Adrenal gland (tissue), 12 donors: ENCODE results near the gene PRKCE. TPM values are rescaled to one million over a fixed set of nuclear protein-coding genes. Genes with fewer than 3 reads are reported as not detected.

Experiments used
- DNase-seq, 7 donors: peaks; one replicate each; pipeline ENCODE4 v3.0.0-alpha.2; 2019 to 2020
- H3K27ac ChIP-seq, 5 donors: fragments of 200-600 bp; sonication (generic) in 4 of 5; 1 replicate in 3 of 5; 2 replicates in 2 of 5; pipeline versions ENCODE4 v1.5.1 to v1.8.0; 2016 to 2020; ENCODE audit warnings: mild to moderate bottlenecking in 1 of 5
- H3K27me3 ChIP-seq: fragments of 200-600 bp; 2 replicates; pipeline ENCODE4 v1.8.0; 2021
- H3K36me3 ChIP-seq, 2 donors: fragments of 200-600 bp; replicated peaks in 1 of 2; 1 replicate in 1 of 2; 2 replicates in 1 of 2; pipeline versions ENCODE4 v1.5.1 to v1.8.0; 2018 to 2022
- H3K4me1 ChIP-seq, 2 donors: fragments of 200-600 bp; replicated peaks in 1 of 2; 1 replicate in 1 of 2; 2 replicates in 1 of 2; pipeline versions ENCODE4 v1.5.1 to v1.8.0; 2018 to 2021
- H3K4me3 ChIP-seq, 4 donors: fragments of 200-600 bp; sonication (generic) in 3 of 4; one replicate each; pipeline ENCODE4 v1.5.1; 2016 to 2018
- H3K9me3 ChIP-seq, 3 donors: fragments of 200-600 bp; sonication (generic) in 1 of 3; replicated peaks in 1 of 3; 1 replicate in 2 of 3; 2 replicates in 1 of 3; pipeline versions ENCODE4 v1.5.1 to v1.8.0; 2016 to 2021
- POLR2A ChIP-seq, 2 donors: fragments of 450-650 bp; IDR thresholded peaks; one replicate each; pipeline ENCODE4 v1.6.1; 2017; ENCODE audit warnings: antibody characterized with exemption in 2 of 2, mild to moderate bottlenecking in 2 of 2, moderate library complexity in 1 of 2
- WGBS, 4 donors: extraction: QIAGEN DNeasy Blood & Tissue Kit in 2 of 4; methylation state at CpG; one replicate each; pipeline versions ENCODE4 v1.1.5 to v1.1.7; 2013 to 2017; 5-methylcytosine and 5-hydroxymethylcytosine counted together
- intact Hi-C, 2 donors: fragments of 100-400 bp; cut with DNase I; formaldehyde crosslinking; loops; one replicate each; pipeline versions ENCODE4 v1.14.1 to v1.15.0; 2022 to 2023
- polyA plus RNA-seq, 3 donors: library from polyadenylated mRNA; stranded (reverse); fragments of 200-250 nt in 2 of 3; fragments of 350-450 nt in 1 of 3; fragmentation: Illumina TruSeq in 1 of 3; extraction: RNeasy Lipid Tissue Mini Kit (QIAGEN cat#74804) in 1 of 3; gene quantifications; one replicate each; pipeline ENCODE4 v1.2.3, GENCODE V29; 2013 to 2014
- total RNA-seq, 9 donors: library from RNA; depleted of rRNA in 4 of 9; stranded (reverse); fragments of >200 nt in 4 of 9; fragments of 120-200 nt in 1 of 9; fragmentation: NEBNext Ultra II Directional in 1 of 9; extraction: Animal tissue kit (Norgen Biotek cat#: 25700) in 1 of 9; gene quantifications; one replicate each; pipeline versions ENCODE4 v1.1.0 to v1.2.4, GENCODE V29; 2013 to 2023
- TF ChIP-seq, protein P1 (sequence below), 6 experiments: fragments of 450-650 bp in 4 of 6; fragments of 200-600 bp in 2 of 6; sonication (generic) in 1 of 6; IDR thresholded peaks; 1 replicate in 5 of 6; 2 replicates in 1 of 6; pipeline versions ENCODE4 v1.5.1 to v1.8.0; 2016 to 2021; ENCODE audit warnings: antibody characterized with exemption in 6 of 6, mild to moderate bottlenecking in 2 of 6, moderate library complexity in 1 of 6
- donor health status: healthy with polysubstance abuse.
- donor health status: Bipolar disorder and iron deficiency.
- donor health status: DM: yes; HTN: yes; CAD: no.
- donor health status: DM: no; HTN: no; CAD: no.
- donor health status: DM: no; HTN: no; CAD: no.
- donor health status: DM: yes; HTN: yes; CAD: no.

Gene PRKCE
- total and polyA plus RNA-seq, 12 donors = 1.9 to 19.2 (median 8.0) TPM

DNA sequence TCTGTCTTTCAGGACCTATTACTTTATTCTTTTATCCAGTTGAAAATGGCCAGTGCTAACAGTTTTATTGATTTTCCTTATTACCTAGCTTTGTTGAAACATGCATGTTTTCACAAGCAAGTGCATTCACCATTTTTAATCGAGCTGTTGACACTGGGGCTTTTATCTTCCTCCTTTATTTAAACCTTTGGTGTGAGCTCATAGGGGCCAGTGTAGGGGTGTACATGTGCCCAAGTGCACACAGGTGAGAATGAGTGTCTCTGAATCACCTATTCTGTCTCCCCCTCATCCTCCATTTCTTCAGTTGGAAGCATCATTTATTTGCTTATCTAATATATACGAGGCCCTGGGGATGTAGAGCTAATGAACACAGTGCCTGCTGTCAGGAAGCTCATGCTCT, 199.1 kb downstream of the PRKCE start:
- no peak overlapping the region for H3K4me3 ChIP-seq
- TF ChIP-seq, protein P1, sequence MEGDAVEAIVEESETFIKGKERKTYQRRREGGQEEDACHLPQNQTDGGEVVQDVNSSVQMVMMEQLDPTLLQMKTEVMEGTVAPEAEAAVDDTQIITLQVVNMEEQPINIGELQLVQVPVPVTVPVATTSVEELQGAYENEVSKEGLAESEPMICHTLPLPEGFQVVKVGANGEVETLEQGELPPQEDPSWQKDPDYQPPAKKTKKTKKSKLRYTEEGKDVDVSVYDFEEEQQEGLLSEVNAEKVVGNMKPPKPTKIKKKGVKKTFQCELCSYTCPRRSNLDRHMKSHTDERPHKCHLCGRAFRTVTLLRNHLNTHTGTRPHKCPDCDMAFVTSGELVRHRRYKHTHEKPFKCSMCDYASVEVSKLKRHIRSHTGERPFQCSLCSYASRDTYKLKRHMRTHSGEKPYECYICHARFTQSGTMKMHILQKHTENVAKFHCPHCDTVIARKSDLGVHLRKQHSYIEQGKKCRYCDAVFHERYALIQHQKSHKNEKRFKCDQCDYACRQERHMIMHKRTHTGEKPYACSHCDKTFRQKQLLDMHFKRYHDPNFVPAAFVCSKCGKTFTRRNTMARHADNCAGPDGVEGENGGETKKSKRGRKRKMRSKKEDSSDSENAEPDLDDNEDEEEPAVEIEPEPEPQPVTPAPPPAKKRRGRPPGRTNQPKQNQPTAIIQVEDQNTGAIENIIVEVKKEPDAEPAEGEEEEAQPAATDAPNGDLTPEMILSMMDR (IDR thresholded peaks at IDR 0.05) = no peak
- TF ChIP-seq POLR2A (IDR thresholded peaks at IDR 0.05) = no peak
- no peak overlapping the region for H3K27ac ChIP-seq
- no peaks in the 10 kb centered on the region for H3K27me3 ChIP-seq
- 87 to 93% (median 92%) methylated on average over 2 of the region's 2 CpGs for WGBS, 4 donors
- no peaks in the 10 kb centered on the region for H3K9me3 ChIP-seq
- no peaks in the 10 kb centered on the region for H3K36me3 ChIP-seq
- H3K4me1 ChIP-seq = peaks cover 0 to 6% of the 10 kb centered on the region in 2 donors
- DNase-seq = no peak
- intact Hi-C loops = no loop called here

DNA sequence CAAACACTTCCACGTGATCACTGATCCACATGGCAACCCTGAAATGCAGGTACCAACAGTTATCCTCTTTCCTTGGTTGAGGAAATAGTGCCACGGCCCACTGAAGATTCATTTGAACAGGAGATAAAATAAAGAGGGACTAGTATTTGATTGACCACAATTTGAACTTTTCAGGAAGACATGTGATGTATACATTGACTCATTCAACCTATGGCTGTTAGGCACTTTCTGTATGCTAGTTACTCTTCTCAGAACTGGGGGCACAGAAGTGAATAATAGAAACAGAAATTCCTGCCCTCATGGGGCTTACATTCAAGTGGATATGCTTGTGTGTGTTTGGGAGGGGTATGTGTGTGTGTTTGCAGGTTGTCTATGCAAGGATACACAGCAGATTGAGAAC, 199.6 kb downstream of the PRKCE start:
- H3K4me3 ChIP-seq = no peak overlapping the region
- H3K9me3 ChIP-seq = no peaks in the 10 kb centered on the region
- H3K36me3 ChIP-seq = no peaks in the 10 kb centered on the region
- intact Hi-C loops = no loop called here
- no peak overlapping the region for H3K27ac ChIP-seq
- WGBS, 4 donors = 85 to 100% (median 93%) methylated on average over 2 of the region's 2 CpGs
- no peak for DNase-seq
- no peak for TF ChIP-seq POLR2A (IDR thresholded peaks at IDR 0.05)
- TF ChIP-seq, protein P1 (IDR thresholded peaks at IDR 0.05) = no peak
- H3K4me1 ChIP-seq = peaks cover 0 to 8% of the 10 kb centered on the region in 2 donors
- no peaks in the 10 kb centered on the region for H3K27me3 ChIP-seq

DNA sequence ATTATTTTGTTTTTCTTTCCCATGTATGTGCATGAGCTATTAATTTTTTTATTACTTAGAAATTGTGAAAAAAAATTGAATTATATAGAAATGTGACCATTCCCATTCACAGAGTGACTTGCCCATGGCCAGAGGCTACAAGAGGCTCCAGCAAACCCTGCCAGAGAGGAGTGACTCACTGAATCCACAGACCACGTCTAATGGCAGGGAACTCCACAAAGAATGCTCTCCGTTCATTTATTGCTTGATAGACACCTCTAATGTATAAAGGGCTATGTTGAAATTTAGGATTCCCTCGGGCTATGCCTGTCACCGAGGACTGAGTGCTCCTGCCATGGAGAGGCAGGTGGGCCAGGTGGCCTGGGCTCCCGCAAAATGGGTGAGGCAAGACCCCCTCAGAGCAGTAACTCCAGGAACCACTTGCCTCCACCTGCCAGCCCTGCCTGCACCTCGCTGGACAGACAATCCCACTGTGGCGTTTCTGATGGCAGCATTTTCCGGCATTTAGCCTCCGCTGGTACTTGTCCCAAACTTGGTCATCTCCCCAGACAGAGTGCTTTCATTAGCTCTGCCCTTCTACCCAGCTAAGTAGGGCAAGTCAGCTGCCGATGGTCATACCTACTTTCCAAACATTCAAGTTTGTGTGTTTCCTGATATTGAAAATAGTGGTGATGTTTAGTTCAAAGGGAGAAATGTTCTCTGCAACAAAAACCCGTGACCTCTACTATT, 200.3 kb downstream of the PRKCE start:
- WGBS, 4 donors = 77 to 86% (median 84%) methylated on average over 8 to 11 of the region's 11 CpGs
- peaks cover 0 to 8% of the 10 kb centered on the region in 2 donors for H3K4me1 ChIP-seq
- no peaks in the 10 kb centered on the region for H3K36me3 ChIP-seq
- intact Hi-C loops = no loop called here
- no peaks in the 10 kb centered on the region for H3K27me3 ChIP-seq
- TF ChIP-seq POLR2A (IDR thresholded peaks at IDR 0.05) = no peak
- TF ChIP-seq, protein P1 (IDR thresholded peaks at IDR 0.05) = no peak
- no peak overlapping the region for H3K27ac ChIP-seq
- H3K9me3 ChIP-seq = no peaks in the 10 kb centered on the region
- DNase-seq = no peak
- H3K4me3 ChIP-seq = no peak overlapping the region

DNA sequence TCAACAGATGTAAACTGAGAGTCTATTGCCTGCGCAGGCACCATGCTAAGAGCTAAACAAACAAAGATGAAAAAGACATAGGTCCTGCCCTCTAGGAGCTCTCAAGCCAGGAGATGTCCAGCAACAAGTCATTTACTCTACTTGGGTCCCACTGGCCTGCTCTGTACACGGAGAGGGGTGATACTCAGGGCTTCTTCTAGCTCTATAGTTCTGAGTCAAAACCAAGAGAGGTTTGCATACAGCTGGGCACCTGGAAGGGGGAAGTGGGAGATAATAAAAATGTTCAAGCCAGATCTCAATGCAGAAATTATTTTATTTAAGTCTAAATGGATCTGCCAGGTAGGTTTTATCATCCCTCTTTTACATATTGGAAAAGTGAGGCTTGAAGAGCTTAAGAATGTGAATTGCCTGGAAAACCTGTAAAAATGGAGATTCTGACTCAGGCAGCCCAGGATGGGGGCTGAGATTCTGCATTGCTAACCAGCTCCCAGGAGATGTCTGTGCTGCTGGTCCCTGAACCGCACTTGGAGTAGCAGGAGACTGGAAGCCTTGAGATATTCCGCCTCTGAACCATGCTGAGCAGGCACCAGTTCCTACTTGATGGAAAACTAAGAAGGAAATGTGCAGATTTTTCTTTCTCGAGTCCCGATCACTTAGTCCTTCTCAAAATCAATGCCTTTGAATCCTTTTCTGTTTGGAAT, 201.1 kb downstream of the PRKCE start:
- intact Hi-C loops = no loop called here
- Histone ChIP-seq H3K4me1 (peaks cover 0 to 8% of the 10 kb centered on the region in 2 donors), H3K9me3 (no peaks in the 10 kb centered on the region), H3K27me3 (no peaks in the 10 kb centered on the region), H3K36me3 (no peaks in the 10 kb centered on the region), H3K27ac (no peak overlapping the region), H3K4me3 (no peak overlapping the region)
- no peak for DNase-seq
- 87 to 96% (median 92%) methylated on average over 6 of the region's 6 CpGs for WGBS, 4 donors
- TF ChIP-seq POLR2A (IDR thresholded peaks at IDR 0.05) = no peak
- TF ChIP-seq, protein P1 (IDR thresholded peaks at IDR 0.05) = no peak
